Measurements from ENCODE around the gene TAF7.
"Not testable (repeated sequence)": the region's sequence is repeated elsewhere in the genome, so short reads cannot be mapped to it uniquely, and the experiment has no call there.

Gene TAF7

DNA sequence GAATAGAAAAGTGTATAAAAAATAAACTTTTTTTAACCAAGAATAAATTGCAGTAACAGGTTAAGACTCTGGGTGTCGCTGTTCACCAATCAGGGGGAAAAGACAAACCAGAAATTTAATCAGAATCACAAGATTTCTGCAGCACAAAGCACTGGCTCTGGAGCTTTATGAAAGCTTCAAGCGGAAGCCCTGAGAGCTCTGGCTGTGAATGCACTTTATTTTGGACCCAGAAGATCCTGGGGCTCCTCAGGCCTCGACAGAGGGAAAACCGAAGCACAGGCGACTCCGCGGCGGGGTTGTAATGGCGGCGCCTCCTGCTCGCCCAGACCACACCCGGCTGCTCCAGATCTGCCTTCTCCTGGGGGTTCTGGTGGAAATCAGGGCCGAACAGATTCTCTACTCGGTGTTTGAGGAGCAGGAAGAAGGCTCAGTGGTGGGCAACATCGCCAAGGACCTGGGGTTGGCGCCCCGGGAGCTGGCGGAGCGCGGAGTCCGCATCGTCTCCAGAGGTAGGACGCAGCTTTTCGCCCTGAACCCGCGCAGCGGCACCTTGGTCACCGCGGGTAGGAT lies 34.4 kb upstream of the TAF7 start, which contains the start of gene PCDHGA4:
Gene PCDHGA4, plus strand, starts transcription at position 122 of the 570 bp plus-strand sequence. Its CDS starts 87 bp downstream, at position 209.
- TF ChIP-seq, protein P1, sequence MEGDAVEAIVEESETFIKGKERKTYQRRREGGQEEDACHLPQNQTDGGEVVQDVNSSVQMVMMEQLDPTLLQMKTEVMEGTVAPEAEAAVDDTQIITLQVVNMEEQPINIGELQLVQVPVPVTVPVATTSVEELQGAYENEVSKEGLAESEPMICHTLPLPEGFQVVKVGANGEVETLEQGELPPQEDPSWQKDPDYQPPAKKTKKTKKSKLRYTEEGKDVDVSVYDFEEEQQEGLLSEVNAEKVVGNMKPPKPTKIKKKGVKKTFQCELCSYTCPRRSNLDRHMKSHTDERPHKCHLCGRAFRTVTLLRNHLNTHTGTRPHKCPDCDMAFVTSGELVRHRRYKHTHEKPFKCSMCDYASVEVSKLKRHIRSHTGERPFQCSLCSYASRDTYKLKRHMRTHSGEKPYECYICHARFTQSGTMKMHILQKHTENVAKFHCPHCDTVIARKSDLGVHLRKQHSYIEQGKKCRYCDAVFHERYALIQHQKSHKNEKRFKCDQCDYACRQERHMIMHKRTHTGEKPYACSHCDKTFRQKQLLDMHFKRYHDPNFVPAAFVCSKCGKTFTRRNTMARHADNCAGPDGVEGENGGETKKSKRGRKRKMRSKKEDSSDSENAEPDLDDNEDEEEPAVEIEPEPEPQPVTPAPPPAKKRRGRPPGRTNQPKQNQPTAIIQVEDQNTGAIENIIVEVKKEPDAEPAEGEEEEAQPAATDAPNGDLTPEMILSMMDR (IDR thresholded peaks at IDR 0.05; ENCODE audit: low read depth, low read length, poor library complexity, severe bottlenecking) = peak; percentile 76
- no peak for TF ChIP-seq EZH2phosphoT487 (IDR thresholded peaks at IDR 0.05; ENCODE audit: borderline replicate concordance, low read length)

DNA sequence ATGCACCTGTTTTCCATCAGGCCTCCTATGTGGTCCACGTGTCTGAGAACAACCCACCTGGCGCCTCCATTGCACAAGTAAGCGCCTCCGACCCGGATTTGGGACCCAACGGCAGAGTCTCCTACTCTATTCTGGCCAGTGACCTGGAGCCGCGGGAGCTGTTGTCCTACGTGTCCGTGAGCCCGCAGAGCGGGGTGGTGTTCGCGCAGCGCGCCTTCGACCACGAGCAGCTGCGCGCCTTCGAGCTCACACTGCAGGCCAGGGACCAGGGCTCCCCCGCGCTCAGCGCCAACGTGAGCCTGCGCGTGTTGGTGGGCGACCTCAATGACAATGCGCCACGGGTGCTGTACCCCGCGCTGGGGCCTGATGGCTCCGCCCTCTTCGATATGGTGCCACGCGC lies 31.0 kb upstream of the TAF7 start:
- Histone ChIP-seq H3K9me3 (ENCODE audit: control insufficient read depth, insufficient read depth, low read length) (peaks cover 10% of the 10 kb centered on the region; the same call in 1 of the 2 replicates), H3K79me2 (ENCODE audit: control insufficient read depth, low read length) (no peaks in the 10 kb centered on the region), H3K27ac (ENCODE audit: low read depth, low read length) (no peak overlapping the region), H3K4me2 (ENCODE audit: low read length) (no peak overlapping the region), H3F3A (ENCODE audit: control insufficient read depth, insufficient read depth) (0 out of 2 replicates have a peak, but pooled peaks cover 3% of the 10 kb centered on the region), H4K20me1 (ENCODE audit: control insufficient read depth, insufficient read depth, low read depth, low read length) (no peaks in the 10 kb centered on the region), H3K36me3 (ENCODE audit: control insufficient read depth, low read length) (no peaks in the 10 kb centered on the region), H3K9me2 (replicated peaks; ENCODE audit: control insufficient read depth, low read length) (no peaks in the 10 kb centered on the region), H3K4me1 (ENCODE audit: control insufficient read depth, low read length) (peaks cover 18% of the 10 kb centered on the region), H3K4me3 (ENCODE audit: low read length) (no peak overlapping the region), H3K27me3 (ENCODE audit: control insufficient read depth, low read length) (no peaks in the 10 kb centered on the region)
- TF ChIP-seq, protein P1 (IDR thresholded peaks at IDR 0.05; ENCODE audit: low read depth, low read length, poor library complexity, severe bottlenecking) = no peak
- no peak for TF ChIP-seq EZH2phosphoT487 (IDR thresholded peaks at IDR 0.05; ENCODE audit: borderline replicate concordance, low read length)

More for the DNA sequence above, 34.4 kb upstream of the TAF7 start, which contains the start of gene PCDHGA4:
- Histone ChIP-seq H3K4me2 (ENCODE audit: low read length) (peak within 1 kb of the TSS; percentile 48), H3K4me3 (ENCODE audit: low read length) (no peak within 1 kb of the TSS; the same call in 1 of the 2 replicates), H3K9me3 (ENCODE audit: control insufficient read depth, insufficient read depth, low read length) (peaks cover 10% of the 10 kb centered on the region; the same call in 1 of the 2 replicates), H3K79me2 (ENCODE audit: control insufficient read depth, low read length) (no peaks in the 10 kb centered on the region), H3K27ac (ENCODE audit: low read depth, low read length) (no peak within 1 kb of the TSS), H3K9me2 (replicated peaks; ENCODE audit: control insufficient read depth, low read length) (no peaks in the 10 kb centered on the region), H3K36me3 (ENCODE audit: control insufficient read depth, low read length) (no peaks in the 10 kb centered on the region), H3K4me1 (ENCODE audit: control insufficient read depth, low read length) (peaks cover 15% of the 10 kb centered on the region), H3K27me3 (ENCODE audit: control insufficient read depth, low read length) (no peaks in the 10 kb centered on the region), H3F3A (ENCODE audit: control insufficient read depth, insufficient read depth) (0 out of 2 replicates have a peak, but pooled peaks cover 3% of the 10 kb centered on the region), H4K20me1 (ENCODE audit: control insufficient read depth, insufficient read depth, low read depth, low read length) (no peaks in the 10 kb centered on the region)

DNA sequence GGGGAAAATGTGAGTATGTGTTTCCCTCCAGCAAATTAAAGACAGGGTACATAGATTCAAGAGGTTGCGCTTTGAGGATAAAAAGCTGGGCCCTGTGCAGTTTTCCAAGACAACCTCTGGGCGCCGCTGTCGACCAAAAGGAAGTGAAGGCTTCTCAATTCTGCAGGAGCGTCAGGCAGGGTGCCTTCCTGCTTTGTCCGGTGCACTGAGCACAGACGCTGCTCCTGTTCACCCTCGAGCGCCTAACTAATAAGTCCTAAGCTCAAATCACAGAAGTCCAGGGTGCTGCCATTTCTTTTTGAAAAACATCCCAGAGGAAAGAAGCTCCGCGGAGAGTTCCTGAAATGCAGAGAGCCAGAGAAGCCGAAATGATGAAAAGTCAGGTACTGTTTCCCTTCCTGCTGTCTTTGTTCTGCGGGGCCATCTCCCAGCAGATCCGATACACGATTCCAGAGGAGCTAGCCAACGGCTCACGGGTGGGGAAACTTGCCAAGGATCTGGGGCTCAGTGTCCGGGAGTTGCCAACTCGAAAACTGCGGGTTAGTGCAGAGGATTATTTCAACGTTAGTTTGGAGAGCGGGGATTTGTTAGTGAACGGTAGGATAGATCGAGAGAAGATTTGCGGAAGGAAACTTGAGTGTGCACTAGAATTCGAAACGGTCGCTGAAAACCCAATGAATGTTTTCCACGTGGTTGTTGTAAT lies 29.5 kb upstream of the TAF7 start, which contains the start of gene PCDHGB1:
Gene PCDHGB1, plus strand, starts transcription at position 183 of the 703 bp plus-strand sequence. Its CDS starts 162 bp downstream, at position 345.
- Histone ChIP-seq H3K9me3 (ENCODE audit: control insufficient read depth, insufficient read depth, low read length) (peaks cover 10% of the 10 kb centered on the region; the same call in 1 of the 2 replicates), H3K36me3 (ENCODE audit: control insufficient read depth, low read length) (no peaks in the 10 kb centered on the region), H4K20me1 (ENCODE audit: control insufficient read depth, insufficient read depth, low read depth, low read length) (no peaks in the 10 kb centered on the region), H3K27ac (ENCODE audit: low read depth, low read length) (no peak within 1 kb of the TSS), H3K27me3 (ENCODE audit: control insufficient read depth, low read length) (no peaks in the 10 kb centered on the region), H3K4me2 (ENCODE audit: low read length) (peak within 1 kb of the TSS; percentile 66), H3K4me3 (ENCODE audit: low read length) (peak within 1 kb of the TSS; percentile 69), H3K9me2 (replicated peaks; ENCODE audit: control insufficient read depth, low read length) (no peaks in the 10 kb centered on the region), H3K79me2 (ENCODE audit: control insufficient read depth, low read length) (no peaks in the 10 kb centered on the region), H3F3A (ENCODE audit: control insufficient read depth, insufficient read depth) (0 out of 2 replicates have a peak, but pooled peaks cover 3% of the 10 kb centered on the region), H3K4me1 (ENCODE audit: control insufficient read depth, low read length) (peaks cover 18% of the 10 kb centered on the region)
- no peak for TF ChIP-seq EZH2phosphoT487 (IDR thresholded peaks at IDR 0.05; ENCODE audit: borderline replicate concordance, low read length)
- TF ChIP-seq, protein P1 (IDR thresholded peaks at IDR 0.05; ENCODE audit: low read depth, low read length, poor library complexity, severe bottlenecking) = peak; percentile 74

- peaks cover 12% of the 10 kb centered on the region; the same call in 1 of the 2 replicates for H3K9me3 ChIP-seq (ENCODE audit: control insufficient read depth, insufficient read depth, low read length)
- H3K79me2 ChIP-seq (ENCODE audit: control insufficient read depth, low read length); H3K4me1 ChIP-seq (ENCODE audit: control insufficient read depth, low read length); H3F3A ChIP-seq (ENCODE audit: control insufficient read depth, insufficient read depth); H3K4me3 ChIP-seq (ENCODE audit: low read length); H3K27ac ChIP-seq (ENCODE audit: low read depth, low read length); H3K4me2 ChIP-seq (ENCODE audit: low read length); H3K27me3 ChIP-seq (ENCODE audit: control insufficient read depth, low read length); H4K20me1 ChIP-seq (ENCODE audit: control insufficient read depth, insufficient read depth, low read depth, low read length); H3K9me2 ChIP-seq (replicated peaks; ENCODE audit: control insufficient read depth, low read length); H3K36me3 ChIP-seq (ENCODE audit: control insufficient read depth, low read length): not testable (repeated sequence)
Measured at GRCh38 chr5:141346017-141346416, 25.4 kb upstream of the TAF7 start.

All from DOHH2 (cell line).